Ureter (tissue), 1 donor: ENCODE data around the gene LAMTOR5. TPM values are rescaled to one million over a fixed set of nuclear protein-coding genes. Genes with fewer than 3 reads are reported as not detected.
"Not testable (repeated sequence)": the region's sequence is repeated elsewhere in the genome, so short reads cannot be mapped to it uniquely, and the experiment has no call there.

Experiments
- DNase-seq: peaks from one replicate; pipeline ENCODE4 v3.0.0-alpha.2; 2020; ENCODE audit warnings: low spot score
- total RNA-seq: library from RNA; stranded (reverse); gene quantifications from one replicate; pipeline ENCODE4 v1.2.4, GENCODE V29; 2023
- donor health status: DM: yes; HTN: yes; CAD: no.

LAMTOR5 gene
- total RNA-seq = 119 TPM

DNA sequence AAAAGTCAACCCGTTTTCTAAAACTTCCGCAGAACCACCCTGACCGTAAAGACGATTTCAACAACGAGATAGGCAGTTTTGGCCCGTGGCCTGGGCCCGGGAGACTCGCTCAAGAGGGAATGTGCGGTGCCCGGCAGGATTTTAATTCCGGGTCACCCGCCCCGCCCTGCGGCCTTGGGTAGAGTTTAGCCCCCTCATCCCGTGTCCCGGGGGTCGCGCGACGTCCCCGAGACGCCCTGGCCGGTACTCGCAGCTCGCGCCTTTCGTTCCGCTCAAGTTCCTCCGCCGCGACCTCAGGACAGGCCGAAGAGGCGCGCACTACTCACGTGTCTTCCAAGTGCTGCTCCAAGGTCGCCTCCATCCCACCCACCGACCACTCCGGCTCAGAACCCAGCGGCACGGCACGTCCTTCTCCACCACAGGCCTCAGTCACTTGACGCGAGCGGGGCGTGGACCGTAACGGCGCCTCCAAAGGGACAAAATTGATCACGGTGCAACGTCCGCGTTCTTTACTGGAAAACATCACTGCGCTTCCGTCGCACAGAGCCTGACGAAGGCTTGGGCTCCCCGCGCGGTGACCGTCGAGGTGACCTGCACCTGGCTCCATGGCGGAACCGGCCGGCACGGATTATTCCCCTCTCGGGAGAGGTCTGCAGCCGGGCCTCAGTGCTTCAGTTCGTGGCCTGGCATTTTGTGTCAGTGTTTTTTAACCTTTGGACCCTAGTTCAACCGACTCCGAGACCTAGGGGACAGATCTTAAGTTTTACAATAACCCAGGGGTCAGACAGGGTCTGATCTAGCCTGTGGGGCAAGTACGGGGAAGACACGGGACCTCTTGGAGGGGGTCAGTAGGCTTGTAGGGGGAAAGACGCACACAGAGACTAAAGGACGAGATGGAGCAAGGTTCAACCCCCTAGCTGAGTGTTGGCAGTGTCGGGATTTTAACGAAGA lies at the start of gene LAMTOR5:
LAMTOR5 (minus strand) TSS at position 435 of the 951 bp plus-strand sequence; CDS start at position 361, 74 bp downstream.
- peak; percentile 96 for DNase-seq

DNA sequence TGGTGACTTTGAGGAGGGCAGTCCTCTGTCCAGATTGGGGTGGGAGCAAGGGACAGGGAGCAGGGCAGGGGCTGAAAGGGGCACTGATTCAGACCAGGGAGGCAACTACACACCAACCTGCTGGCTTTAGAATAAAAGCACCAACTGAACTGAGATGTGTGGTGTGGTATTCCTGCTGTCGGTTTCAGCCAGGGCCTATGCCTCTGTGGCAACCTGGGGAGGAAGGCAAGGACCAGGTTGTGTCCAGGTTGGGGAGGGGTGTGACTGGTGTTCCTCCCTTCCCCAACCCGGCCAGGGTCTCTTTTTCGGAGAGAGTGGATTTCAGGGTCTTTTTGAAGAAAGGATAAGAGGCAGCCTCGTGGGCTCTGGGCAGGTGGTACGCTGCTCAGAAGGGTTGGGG lies 49.7 kb upstream of the LAMTOR5 start:
- DNase-seq = no peak

DNA sequence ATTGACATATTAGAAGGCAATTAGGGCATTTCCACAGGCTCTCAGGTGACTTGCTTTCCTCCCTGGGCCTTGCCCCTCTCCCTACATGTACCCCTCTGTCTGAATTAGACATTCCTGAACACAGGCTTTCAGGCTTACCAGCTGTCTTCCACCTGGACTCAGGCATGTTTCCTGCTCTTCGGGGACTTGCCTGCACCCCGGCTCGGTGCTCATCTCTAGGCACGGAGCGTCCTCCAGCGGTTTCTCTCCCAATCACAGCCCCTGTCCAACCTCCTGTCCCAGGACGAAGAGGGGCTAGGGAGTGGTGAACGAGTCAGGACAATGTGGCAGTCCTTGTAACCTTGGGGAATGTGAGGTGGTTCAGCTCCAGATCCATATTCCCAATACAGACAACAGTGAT lies 47.7 kb upstream of the LAMTOR5 start:
- no peak for DNase-seq

DNA sequence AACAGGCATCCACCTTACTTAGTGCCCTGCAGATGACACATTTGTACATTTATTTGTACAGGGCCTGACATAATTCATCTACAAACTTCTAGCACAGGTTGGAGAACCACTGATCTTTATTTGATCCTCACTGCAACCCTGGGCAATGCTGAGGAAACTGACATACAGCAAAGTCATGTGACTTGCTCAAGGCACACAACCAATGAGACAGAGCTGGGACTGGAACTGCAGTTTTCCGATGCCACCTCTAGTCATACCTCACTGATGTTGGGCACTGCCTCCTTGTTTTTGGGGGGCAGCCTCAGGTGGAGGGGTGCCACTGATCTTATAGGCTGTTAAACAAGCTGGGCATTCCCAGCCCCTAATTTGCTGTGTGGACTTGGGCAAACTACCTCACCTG lies 46.8 kb upstream of the LAMTOR5 start:
- no peak for DNase-seq

DNA sequence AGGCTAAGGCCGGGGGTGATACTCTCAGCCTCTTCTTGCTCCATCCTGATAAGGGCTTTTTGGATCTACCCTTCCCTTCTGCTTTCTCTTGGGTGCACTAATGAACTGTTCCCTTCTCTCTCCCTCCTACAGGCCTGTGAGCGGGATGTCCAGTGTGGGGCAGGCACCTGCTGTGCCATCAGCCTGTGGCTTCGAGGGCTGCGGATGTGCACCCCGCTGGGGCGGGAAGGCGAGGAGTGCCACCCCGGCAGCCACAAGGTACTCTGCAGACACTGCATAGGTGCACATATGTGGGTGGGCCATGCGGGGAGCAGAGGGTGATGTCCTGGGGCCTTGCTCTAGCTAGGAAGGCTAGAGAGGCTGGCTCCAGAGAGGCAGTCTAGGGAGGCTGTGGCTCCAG lies 46.3 kb upstream of the LAMTOR5 start:
- no peak for DNase-seq

DNA sequence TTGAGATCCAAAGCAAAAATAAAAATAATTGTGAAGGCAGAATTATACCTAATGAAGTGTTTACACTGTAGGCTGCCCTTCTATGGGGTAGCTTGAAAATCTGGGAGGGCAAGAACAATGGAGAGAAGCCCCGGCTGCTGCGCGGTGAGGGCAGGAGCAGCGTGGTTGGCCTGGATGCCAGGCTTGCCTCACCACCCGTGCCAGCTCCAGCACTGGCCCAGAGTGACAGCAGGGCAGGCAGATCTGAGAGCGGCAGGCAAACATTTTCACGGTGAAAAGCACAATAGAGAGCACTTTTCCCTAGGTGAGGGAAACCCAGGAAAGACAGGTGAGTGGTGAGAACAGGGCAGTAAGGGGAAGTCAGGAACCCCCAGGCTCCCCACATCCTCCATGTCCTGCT lies 44.8 kb upstream of the LAMTOR5 start:
- no peak for DNase-seq

DNA sequence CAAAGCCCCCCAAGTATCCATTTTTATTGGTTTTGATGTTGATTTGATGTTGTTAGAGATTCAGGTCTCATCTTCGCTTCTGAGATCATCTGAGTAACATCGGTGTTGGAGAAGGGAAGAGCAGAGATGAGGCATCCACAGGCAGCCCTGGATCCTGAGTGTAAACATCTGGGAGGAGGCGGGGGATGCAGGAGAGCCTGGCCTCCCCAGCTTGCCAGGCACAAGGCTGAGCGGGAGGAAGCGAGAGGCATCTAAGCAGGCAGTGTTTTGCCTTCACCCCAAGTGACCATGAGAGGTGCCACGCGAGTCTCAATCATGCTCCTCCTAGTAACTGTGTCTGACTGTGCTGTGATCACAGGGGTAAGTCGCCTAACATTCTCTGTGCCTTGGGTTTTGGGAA lies 43.4 kb upstream of the LAMTOR5 start, which contains the start of gene PROK1:
PROK1 (plus strand) TSS at position 221 of the 400 bp plus-strand sequence; CDS start at position 289, 68 bp downstream.
- no peak for DNase-seq

DNA sequence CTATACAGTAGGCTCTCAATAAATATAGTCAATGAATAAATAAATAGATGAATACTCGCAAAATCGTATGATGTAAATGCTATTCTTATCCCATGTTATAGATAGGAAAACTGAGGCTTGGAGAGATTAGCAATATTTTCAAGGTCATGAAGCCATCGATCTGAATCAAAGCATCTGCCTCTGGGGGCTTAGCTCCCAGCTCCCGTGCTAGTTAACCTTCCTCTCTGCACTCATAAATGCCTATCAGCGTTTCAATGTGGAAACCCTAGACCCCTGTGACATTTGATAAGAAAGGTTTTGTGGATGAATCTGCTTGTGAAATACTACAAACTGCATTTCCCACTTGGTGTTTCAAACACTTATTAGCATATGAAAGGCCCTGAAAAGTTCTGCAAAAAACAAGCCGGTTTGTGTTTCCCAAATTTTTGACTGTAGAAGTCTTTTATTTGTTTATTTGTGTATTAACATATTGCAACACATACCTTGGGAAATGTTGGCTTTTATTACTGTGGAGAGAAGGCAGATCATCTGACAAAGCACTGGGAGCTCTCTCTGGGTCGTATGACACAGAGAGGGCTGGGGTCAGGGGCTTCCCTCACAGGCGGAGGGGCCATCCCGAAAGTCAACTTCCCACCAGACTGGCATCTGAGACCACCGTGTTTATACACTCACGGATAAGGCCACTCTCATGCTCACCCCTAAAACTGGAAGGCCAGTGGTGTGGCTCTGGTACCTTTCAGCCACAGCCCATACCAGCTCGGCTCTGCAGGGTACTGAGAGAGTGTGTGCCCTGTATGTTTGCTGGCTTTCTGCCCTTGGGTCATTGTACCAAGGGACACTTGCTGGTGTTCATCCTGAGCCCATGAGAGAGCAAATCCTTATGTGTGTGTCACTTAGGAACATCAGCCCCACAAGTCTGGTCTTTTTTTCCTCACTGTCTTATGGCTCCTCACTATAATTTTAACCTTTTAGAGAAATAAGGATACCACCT lies 42.5 kb upstream of the LAMTOR5 start:
- DNase-seq = no peak

DNA sequence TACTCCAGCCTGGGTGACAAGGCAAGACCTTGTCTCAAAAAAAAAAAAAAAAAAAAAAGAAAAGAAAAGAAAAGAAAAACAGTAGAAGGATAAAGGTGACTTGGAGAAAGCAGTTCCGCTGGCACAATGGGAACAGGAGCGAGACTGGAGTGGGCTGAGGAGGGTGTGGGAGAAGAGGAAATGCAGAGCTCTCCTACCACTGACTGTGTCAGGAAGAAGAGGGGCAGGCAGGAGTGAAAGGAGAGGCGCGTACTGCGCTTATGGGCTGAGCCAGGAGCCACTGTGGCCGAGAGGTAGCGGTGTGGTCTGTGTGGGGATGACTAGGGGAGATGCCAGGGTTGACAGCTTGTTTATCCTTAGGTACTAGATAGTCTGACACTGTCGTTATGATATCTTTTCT lies 37.1 kb upstream of the LAMTOR5 start:
- DNase-seq = no peak

DNA sequence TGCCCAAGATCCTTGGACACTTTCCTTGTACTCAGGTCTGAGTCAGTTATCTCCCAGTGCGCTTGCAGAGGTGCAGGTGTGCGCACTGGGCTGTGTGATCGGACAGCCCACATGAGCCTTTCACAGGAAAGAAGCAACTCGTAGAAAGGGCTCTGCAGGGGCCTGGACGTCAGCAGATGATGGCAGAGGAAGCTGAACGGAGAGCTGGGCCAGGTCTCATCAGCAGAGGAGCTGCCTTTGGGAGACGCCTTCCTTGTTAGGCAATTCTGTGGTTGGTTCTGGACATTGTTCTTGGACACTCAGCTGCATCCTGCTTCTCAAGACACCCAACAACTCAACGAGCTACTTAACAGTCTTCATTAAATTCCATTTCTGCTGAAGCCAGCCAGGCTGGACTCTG lies 36.0 kb upstream of the LAMTOR5 start:
- no peak for DNase-seq

DNA sequence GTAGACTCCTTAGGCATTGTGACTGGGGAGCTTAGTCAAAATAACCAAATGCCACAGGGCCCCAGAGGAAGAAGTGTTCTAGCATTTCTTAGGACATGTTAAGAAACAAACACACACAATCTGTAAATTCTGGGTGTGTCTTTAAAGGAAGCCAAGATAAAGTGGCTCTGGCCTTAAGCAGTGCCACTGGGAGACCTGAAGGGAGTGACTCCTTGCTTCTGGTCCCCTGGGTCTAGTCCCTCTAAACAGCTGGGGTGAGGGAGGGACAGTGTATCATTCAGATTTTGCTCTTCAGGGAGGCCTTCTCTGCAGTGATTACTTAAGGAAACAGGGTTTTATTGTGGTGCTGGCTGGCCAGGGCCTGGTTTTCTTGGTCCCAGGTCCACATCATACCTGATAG lies 34.4 kb upstream of the LAMTOR5 start:
- no peak for DNase-seq

DNA sequence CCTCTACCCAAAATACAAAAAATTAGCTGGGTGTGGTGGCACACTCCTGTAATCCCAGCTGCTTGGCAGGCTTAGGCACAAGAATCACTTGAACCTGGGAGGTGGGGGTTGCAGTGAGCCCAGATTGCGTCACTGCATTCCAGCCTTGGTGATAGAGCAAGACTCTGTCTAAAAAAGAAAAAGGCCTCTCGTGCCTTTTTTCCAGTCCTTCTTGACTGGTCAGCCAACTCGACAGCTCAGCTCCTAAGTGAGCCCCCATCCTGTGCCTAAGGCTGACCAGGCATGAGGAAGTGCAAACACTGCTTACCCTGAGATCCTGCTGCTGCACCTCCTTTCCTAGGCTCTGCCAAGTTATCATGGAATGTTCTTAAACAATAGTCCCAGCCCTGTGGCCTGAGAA lies 33.4 kb upstream of the LAMTOR5 start:
- no peak for DNase-seq

DNA sequence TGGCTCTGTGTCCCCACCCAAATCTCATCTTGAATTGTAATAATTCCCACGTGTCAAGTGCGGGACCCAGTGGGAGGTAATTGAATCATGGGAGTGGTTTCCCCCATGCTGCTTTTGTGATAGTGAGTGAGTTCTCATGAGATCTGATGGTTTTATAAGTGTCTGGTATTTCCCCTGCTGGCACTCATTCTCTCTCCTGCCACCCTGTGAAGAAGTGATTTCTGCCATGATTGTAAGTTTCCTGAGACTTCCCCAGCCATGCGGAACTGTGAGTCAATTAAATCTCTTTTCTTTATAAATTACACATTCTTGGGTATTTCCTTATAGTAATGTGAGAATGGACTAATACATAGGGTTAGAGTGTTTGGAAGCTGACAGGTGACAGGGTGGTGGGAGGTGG lies 32.4 kb upstream of the LAMTOR5 start:
- not testable (repeated sequence) for DNase-seq

DNA sequence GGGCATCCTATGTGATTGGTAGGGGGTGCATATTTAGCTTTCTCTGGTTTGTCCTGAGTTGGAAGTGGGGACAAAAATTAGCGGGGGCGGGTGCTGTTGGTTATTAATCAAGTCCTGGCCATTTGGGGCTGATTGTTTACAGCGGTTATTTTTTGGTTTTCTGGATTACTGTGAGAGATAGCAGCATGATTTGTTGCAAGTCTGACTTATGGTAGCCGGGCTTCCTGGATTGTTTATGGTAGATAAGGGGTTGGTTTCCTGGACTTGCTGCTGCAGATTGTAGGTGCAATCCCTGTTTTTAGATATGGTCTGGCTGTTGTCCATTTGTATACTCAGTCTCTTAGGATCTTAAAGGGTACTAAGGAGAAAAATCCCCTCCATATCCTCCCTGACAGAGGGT lies 31.4 kb upstream of the LAMTOR5 start:
- no peak for DNase-seq

DNA sequence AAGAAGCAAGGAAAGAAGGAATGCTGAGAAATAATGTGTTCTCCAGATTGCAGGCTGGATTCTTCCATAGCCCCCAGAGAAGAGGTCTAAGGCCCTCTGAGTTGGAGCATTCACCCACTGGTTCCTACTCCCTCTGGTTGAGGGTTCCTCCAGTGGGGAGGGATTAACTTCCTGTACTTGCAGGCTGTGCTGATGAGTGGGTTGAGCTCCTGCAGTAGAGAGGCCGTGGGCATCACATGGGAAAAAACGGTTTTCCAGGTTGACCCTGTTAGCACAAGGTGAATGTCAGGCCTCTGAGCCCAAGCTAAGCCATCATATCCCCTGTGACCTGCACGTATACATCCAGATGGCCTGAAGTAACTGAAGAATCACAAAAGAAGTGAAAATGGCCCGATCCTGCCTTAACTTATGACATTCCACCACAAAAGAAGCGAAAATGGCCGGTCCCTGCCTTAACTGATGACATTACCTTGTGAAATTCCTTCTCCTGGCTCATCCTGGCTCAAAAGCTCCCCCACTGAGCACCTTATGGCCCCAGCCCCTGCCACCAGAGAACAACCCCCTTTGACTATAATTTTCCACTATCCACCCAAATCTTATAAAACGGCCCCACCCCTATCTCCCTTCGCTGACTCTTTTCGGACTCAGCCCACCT lies 30.3 kb upstream of the LAMTOR5 start:
- DNase-seq = not testable (repeated sequence)

DNA sequence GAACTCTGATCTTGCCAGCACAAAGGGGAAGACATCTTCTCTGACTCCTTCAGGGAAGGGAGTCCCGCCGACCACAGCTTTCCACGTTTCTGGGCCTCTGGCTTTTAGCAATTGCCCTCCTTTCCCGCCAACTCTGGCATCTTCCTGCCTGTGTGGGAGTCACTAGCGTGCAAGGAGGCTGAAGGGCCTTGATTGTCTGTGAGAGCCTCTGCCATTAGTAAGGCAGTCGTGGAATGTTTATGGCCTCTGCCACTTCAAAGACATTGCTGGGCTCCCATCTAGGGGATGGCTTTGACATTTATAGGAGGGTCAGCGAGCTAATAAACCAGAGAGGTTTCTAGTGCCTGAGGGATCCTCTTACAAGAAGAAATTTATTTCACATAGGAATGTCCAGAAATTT lies 29.1 kb upstream of the LAMTOR5 start:
- no peak for DNase-seq

DNA sequence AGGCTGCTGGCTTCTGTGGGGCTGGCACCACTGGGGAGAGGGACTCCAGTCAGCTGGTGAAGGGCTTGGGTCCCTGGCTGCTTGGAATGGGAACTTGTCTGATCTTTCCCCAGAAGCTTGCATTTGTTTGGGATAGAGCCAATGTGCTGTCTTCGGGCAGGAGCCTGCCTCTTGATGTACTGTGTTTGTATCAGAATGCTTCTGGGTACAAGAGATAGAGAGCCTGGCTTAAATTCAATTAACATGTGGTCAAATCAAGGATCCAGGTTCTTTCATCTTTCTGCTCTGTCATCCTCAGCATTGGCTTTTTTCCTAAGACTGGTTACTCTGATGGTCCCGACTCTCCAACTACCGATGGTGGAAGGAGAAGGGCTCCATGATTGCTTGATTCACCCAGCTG lies 27.5 kb upstream of the LAMTOR5 start:
- no peak for DNase-seq

DNA sequence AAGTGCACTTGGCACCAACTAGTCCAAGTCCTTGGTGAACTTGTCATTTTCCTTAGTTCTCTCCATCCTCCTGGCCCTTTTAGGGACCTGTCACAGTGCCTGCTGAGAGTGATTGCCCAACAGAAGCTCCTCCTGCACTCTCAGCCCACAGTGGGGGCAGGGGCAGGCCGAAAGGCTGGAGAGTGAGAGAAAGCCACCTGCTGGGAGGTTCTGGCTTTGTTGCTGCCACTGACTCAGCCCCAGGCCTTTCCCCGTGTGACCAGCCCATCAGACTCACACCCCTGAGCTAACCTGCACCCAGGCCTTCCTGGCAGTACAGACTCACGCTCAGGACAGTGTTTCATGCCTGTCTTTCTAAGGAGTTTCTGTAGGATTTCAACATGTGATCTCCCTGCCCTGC lies 26.3 kb upstream of the LAMTOR5 start:
- no peak for DNase-seq

DNA sequence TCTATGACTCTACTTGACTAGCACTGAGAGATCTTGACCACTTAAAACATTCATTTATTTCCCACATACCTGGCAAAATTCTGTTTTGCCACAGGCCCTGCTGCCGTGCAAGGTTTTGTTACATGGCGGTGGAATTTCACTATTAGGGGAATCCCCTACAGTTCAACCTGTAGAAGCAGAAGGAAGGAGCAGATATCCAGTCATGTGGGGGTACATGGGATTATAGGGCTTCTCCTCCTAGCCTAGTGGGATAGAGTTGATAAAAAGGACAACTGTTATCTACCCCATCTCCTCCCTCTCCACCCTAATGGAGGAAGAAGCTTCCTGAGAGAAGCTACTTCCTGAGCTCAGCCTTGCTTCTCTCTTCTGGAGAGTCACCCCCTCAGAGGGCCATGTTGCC lies 25.7 kb upstream of the LAMTOR5 start:
- no peak for DNase-seq

DNA sequence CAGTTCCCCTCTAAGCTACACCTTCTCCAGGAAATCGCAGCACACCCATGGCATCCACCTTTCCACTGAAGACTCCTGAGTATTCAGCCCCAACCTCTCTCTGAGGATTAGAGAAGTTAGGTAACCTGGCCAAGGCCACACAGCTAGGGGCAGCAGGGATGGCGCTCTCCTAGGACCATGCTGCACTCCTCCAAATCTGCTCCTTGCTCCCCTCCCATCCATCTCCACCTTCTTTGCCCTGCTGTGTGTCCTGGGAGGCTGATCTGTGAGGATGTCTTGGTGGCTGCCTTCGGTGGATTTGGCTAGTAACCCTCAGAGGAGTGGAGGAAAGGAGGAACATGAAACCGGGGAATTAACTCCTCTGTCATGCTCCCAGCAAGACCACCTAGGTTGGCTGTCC lies 23.4 kb upstream of the LAMTOR5 start:
- no peak for DNase-seq

DNA sequence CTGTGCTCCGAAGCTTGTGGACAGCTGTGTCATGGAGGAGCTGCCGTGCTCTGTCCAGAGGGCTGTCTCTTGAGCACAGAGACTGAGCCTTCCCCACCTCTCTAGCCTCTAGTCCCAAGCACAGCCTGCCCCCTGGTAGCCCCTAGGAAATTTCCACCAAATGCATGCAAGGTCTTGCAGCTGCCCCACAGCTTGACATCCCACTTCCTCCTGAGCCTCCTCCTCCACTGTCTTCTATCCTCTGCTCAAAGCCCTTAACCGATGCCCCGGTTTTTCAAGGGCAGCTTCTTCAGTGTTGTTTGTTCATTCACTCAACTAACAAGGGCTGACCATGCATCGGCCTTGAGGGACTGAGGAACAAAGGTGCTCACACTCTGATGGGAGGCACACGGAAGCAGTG lies 22.9 kb upstream of the LAMTOR5 start:
- no peak for DNase-seq

DNA sequence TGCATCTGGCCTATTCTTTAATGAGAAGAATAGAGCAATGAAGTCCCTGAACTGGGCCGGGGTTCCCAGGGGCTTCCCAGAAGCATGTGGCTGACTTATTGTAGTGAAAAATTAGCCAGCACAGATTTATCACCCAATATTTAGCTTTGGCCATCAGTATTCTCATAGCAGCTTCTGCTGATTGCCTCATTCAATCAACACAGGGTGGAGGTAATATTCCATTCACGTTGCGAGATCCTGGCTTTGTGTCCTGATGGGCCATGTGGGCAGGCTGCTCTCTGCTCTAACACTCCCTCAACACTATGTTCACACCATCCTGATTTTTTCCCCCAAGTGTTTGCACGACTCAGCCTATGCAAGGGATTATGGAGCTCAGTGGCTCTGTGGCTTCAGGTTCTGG lies 21.5 kb upstream of the LAMTOR5 start:
- no peak for DNase-seq
